A673 (cell line): ENCODE data around the gene CCDC102A. TPM values are rescaled to one million over a fixed set of nuclear protein-coding genes. Genes with fewer than 3 reads are reported as not detected.

Experiments used
- BruUV-seq: library from RNA; stranded (reverse); fragments of 400-500 nt; replicated peaks from 2 replicates; lab custom pipeline; 2021; lab: Mats Ljungman, UMichigan
- CTCF ChIA-PET: fragments of 300-600 bp; sonication (Branson Sonifier 250); formaldehyde crosslinking; loops from one replicate; lab custom pipeline; 2022; ENCODE audit warnings: antibody characterized with exemption; lab: Charles Lee
- POLR2A ChIA-PET: fragments of 300-600 bp; sonication (Branson Sonifier 250); formaldehyde crosslinking; loops from one replicate; lab custom pipeline; 2022; ENCODE audit warnings: antibody characterized with exemption; ENCODE audit not compliant: low non-redundant PET; lab: Charles Lee
- DNase-seq: peaks from one replicate; pipeline ENCODE4 v3.0.0-alpha.2; 2015; ENCODE audit warnings: low spot score
- H3K27ac ChIP-seq: fragments of 200-600 bp; sonication (generic); 2 replicates; pipeline ENCODE4 v1.5.1; 2016; ENCODE audit warnings: mixed run types, low read depth, mild to moderate bottlenecking, mixed read lengths, antibody characterized with exemption, low read length; ENCODE audit not compliant: poor library complexity, severe bottlenecking
- H3K27me3 ChIP-seq: fragments of 200-600 bp; sonication (generic); replicated peaks from 2 replicates; pipeline ENCODE4 v1.6.1; 2017; ENCODE audit warnings: mixed run types, low read depth, mild to moderate bottlenecking, mixed read lengths, antibody characterized with exemption, low read length; ENCODE audit not compliant: insufficient read depth, poor library complexity
- H3K36me3 ChIP-seq: fragments of 200-600 bp; sonication (generic); 2 replicates; pipeline ENCODE4 v1.6.1; 2016; ENCODE audit warnings: mixed run types, mild to moderate bottlenecking, mixed read lengths, antibody characterized with exemption, low read length; ENCODE audit not compliant: insufficient read depth, poor library complexity, severe bottlenecking
- H3K4me1 ChIP-seq: fragments of 200-600 bp; sonication (generic); 2 replicates; pipeline ENCODE4 v1.6.1; 2017; ENCODE audit warnings: mixed run types, mild to moderate bottlenecking, mixed read lengths, antibody characterized with exemption, low read length; ENCODE audit not compliant: insufficient read depth, poor library complexity, severe bottlenecking
- H3K4me3 ChIP-seq: fragments of 200-600 bp; sonication (generic); 2 replicates; pipeline ENCODE4 v1.5.1; 2016; ENCODE audit warnings: low read depth, mixed run types, mild to moderate bottlenecking, mixed read lengths, low read length; ENCODE audit not compliant: poor library complexity, severe bottlenecking
- H3K9me3 ChIP-seq: fragments of 200-600 bp; sonication (generic); 2 replicates; pipeline ENCODE4 v1.6.1; 2016; ENCODE audit warnings: mixed run types, low read depth, mild to moderate bottlenecking, mixed read lengths, antibody characterized with exemption, low read length; ENCODE audit not compliant: poor library complexity, severe bottlenecking
- CTCF ChIP-seq: fragments of 300-800, 200-600 bp; sonication (generic); conservative IDR thresholded peaks from 2 replicates; pipeline ENCODE4 v1.5.1; 2017; ENCODE audit warnings: low read depth, mild to moderate bottlenecking, antibody characterized with exemption, low read length, moderate library complexity, mixed read lengths
- EZH2 ChIP-seq: fragments of 200-600 bp; sonication (generic); IDR thresholded peaks from 2 replicates; pipeline ENCODE4 v1.6.1; 2017; ENCODE audit warnings: borderline replicate concordance, low read depth, mild to moderate bottlenecking, mixed read lengths, antibody characterized with exemption, low read length; ENCODE audit not compliant: poor library complexity, severe bottlenecking
- intact Hi-C: fragments of 100-400 bp; cut with micrococcal nuclease; formaldehyde crosslinking; loops from one replicate; pipeline ENCODE4 v1.10.0; 2022; ENCODE audit not compliant: unreplicated experiment
- total RNA-seq: library from RNA; stranded (reverse); gene quantifications from 2 replicates; pipeline ENCODE4 v1.2.3, GENCODE V29; 2021

The CCDC102A gene
- total RNA-seq, 1 experiment from 2014 or later = 10.3 TPM

GRCh38 chr16:57565461-57565860 lies 29.1 kb upstream of the CCDC102A start:
- H3K4me1 ChIP-seq = no peaks in the 10 kb centered on the region
- no peaks in the 10 kb centered on the region for H3K36me3 ChIP-seq
- DNase-seq = no peak
- BruUV-seq = no TSS peak
- ChIA-PET CTCF (no interaction called here), POLR2A (no interaction called here)
- intact Hi-C loops = no loop called here
- no peak overlapping the region for H3K4me3 ChIP-seq
- no peaks in the 10 kb centered on the region for H3K27me3 ChIP-seq
- H3K27ac ChIP-seq = no peak overlapping the region
- H3K9me3 ChIP-seq = no peaks in the 10 kb centered on the region
- TF ChIP-seq CTCF (no peak), EZH2 (no peak)

GRCh38 chr16:57564571-57565270 lies 28.4 kb upstream of the CCDC102A start:
- ChIA-PET POLR2A (no interaction called here), CTCF (no interaction called here)
- H3K9me3 ChIP-seq = peaks cover 5% of the 10 kb centered on the region
- no peak for DNase-seq
- no peaks in the 10 kb centered on the region for H3K27me3 ChIP-seq
- TF ChIP-seq EZH2 (no peak), CTCF (no peak)
- intact Hi-C loops = no loop called here
- no peaks in the 10 kb centered on the region for H3K36me3 ChIP-seq
- no peak overlapping the region for H3K27ac ChIP-seq
- no peaks in the 10 kb centered on the region for H3K4me1 ChIP-seq
- H3K4me3 ChIP-seq = no peak overlapping the region
- no TSS peak for BruUV-seq

GRCh38 chr16:57563761-57564160 lies 27.4 kb upstream of the CCDC102A start:
- ChIA-PET CTCF (no interaction called here), POLR2A (no interaction called here)
- no peaks in the 10 kb centered on the region for H3K27me3 ChIP-seq
- intact Hi-C loops = no loop called here
- no peak for TF ChIP-seq EZH2
- TF ChIP-seq CTCF = no peak
- H3K9me3 ChIP-seq = peaks cover 5% of the 10 kb centered on the region
- H3K36me3 ChIP-seq = no peaks in the 10 kb centered on the region
- no peaks in the 10 kb centered on the region for H3K4me1 ChIP-seq
- DNase-seq = no peak
- no TSS peak for BruUV-seq
- H3K4me3 ChIP-seq = no peak overlapping the region
- no peak overlapping the region for H3K27ac ChIP-seq
